Calu3 (cell line): Measurements from ENCODE around the gene PSMC3. TPM values are rescaled to one million over a fixed set of nuclear protein-coding genes. Genes with fewer than 3 reads are reported as not detected.

ENCODE experiments used
- BruUV-seq: library from RNA; stranded (reverse); fragments of 400-500 nt; replicated peaks from 2 replicates; lab custom pipeline; 2021; lab: Mats Ljungman, UMichigan
- CTCF ChIA-PET: fragments of 300-600 bp; sonication (Branson Sonifier 250); formaldehyde crosslinking; loops from one replicate; lab custom pipeline; 2022; ENCODE audit warnings: antibody characterized with exemption; lab: Charles Lee
- DNase-seq: peaks from one replicate; pipeline ENCODE4 v3.0.0; 2022
- H3K27ac Mint-ChIP-seq: one replicate; pipeline ENCODE4 v1.8.0; 2022; ENCODE audit warnings: mixed read lengths; ENCODE audit not compliant: unreplicated experiment
- H3K27me3 Mint-ChIP-seq: one replicate; pipeline ENCODE4 v1.8.0; 2022; ENCODE audit warnings: mixed read lengths; ENCODE audit not compliant: unreplicated experiment
- H3K36me3 Mint-ChIP-seq: one replicate; pipeline ENCODE4 v1.8.0; 2022; ENCODE audit warnings: mild to moderate bottlenecking, moderate library complexity, mixed read lengths; ENCODE audit not compliant: insufficient read depth, unreplicated experiment
- H3K4me1 Mint-ChIP-seq: one replicate; pipeline ENCODE4 v1.8.0; 2022; ENCODE audit warnings: mild to moderate bottlenecking, low read depth, mixed read lengths; ENCODE audit not compliant: unreplicated experiment
- H3K4me3 Mint-ChIP-seq: one replicate; pipeline ENCODE4 v1.8.0; 2022; ENCODE audit warnings: mild to moderate bottlenecking, low read depth, moderate library complexity, mixed read lengths; ENCODE audit not compliant: unreplicated experiment
- H3K9me3 Mint-ChIP-seq: one replicate; pipeline ENCODE4 v1.8.0; 2022; ENCODE audit warnings: low read depth, mixed read lengths; ENCODE audit not compliant: unreplicated experiment
- CTCF ChIP-seq: fragments of 200-600 bp; IDR thresholded peaks from one replicate; pipeline ENCODE4 v1.8.0; 2022; ENCODE audit warnings: antibody characterized with exemption; ENCODE audit not compliant: unreplicated experiment
- intact Hi-C: fragments of 100-400 bp; cut with micrococcal nuclease; formaldehyde crosslinking; loops from one replicate; pipeline ENCODE4 v1.10.0; 2022; ENCODE audit not compliant: unreplicated experiment
- total RNA-seq: library from RNA; stranded (reverse); gene quantifications from 2 replicates; pipeline ENCODE4 v1.2.3, GENCODE V29; 2022

The PSMC3 gene
- total RNA-seq, 1 experiment from 2014 or later: 173 TPM

- no peaks in the 10 kb centered on the region for H3K27me3 Mint-ChIP-seq
- TF ChIP-seq CTCF: no peak
- no peak overlapping the region for H3K4me3 Mint-ChIP-seq
- no TSS peak for BruUV-seq
- no peaks in the 10 kb centered on the region for H3K4me1 Mint-ChIP-seq
- CTCF ChIA-PET: no interaction called here
- no peak for DNase-seq
- intact Hi-C loops: no loop called here
- no peak overlapping the region for H3K27ac Mint-ChIP-seq
- H3K9me3 Mint-ChIP-seq: no peaks in the 10 kb centered on the region
- no peaks in the 10 kb centered on the region for H3K36me3 Mint-ChIP-seq
These were observed 50.6 kb downstream of the PSMC3 start for GRCh38 chr11:47375546-47376085.

- CTCF ChIA-PET: interaction anchor here (1.0 to 1.2 kb wide), 3 partner anchors 33 to 205 kb away, joined by 4 to 6 read pairs (median 5); partner anchors contain the start of gene PSMC3
- DNase-seq: no peak
- no TSS peak for BruUV-seq
These were observed 51.2 kb downstream of the PSMC3 start for GRCh38 chr11:47375020-47375419.

GRCh38 chr11:47374720-47375019 lies 51.6 kb downstream of the PSMC3 start:
- Mint-ChIP-seq H3K9me3 (no peaks in the 10 kb centered on the region), H3K4me3 (no peak overlapping the region), H3K4me1 (no peaks in the 10 kb centered on the region), H3K27ac (no peak overlapping the region), H3K36me3 (no peaks in the 10 kb centered on the region), H3K27me3 (peaks cover 5% of the 10 kb centered on the region)
- DNase-seq: no peak
- BruUV-seq: no TSS peak
- TF ChIP-seq CTCF: no peak
- intact Hi-C loops: loop anchor here (5.0 kb wide), 2 partner anchors 33 to 78 kb away; partner anchors contain the start of gene SLC39A13
- CTCF ChIA-PET: interaction anchor here (1.0 to 1.2 kb wide), 3 partner anchors 33 to 205 kb away, joined by 4 to 6 read pairs (median 5); partner anchors contain the start of gene PSMC3

More at GRCh38 chr11:47375020-47375419, 51.2 kb downstream of the PSMC3 start:
- no peak overlapping the region for H3K4me3 Mint-ChIP-seq
- no peak overlapping the region for H3K27ac Mint-ChIP-seq
- H3K27me3 Mint-ChIP-seq: peaks cover 2% of the 10 kb centered on the region
- TF ChIP-seq CTCF: no peak
- H3K4me1 Mint-ChIP-seq: no peaks in the 10 kb centered on the region
- intact Hi-C loops: no loop called here
- no peaks in the 10 kb centered on the region for H3K36me3 Mint-ChIP-seq
- no peaks in the 10 kb centered on the region for H3K9me3 Mint-ChIP-seq

GRCh38 chr11:47373876-47374719 lies 52.1 kb downstream of the PSMC3 start:
- peak; percentile 89 for DNase-seq
- peaks cover 11% of the 10 kb centered on the region for H3K27me3 Mint-ChIP-seq
- TF ChIP-seq CTCF: peak; percentile 91
- H3K36me3 Mint-ChIP-seq: no peaks in the 10 kb centered on the region
- no peaks in the 10 kb centered on the region for H3K4me1 Mint-ChIP-seq
- no peaks in the 10 kb centered on the region for H3K9me3 Mint-ChIP-seq
- CTCF ChIA-PET: interaction anchor here (1.0 to 1.3 kb wide), 4 partner anchors 34 to 206 kb away, joined by 4 to 6 read pairs (median 5); partner anchors contain the start of gene PSMC3
- intact Hi-C loops: loop anchor here (5.0 kb wide), 2 partner anchors 33 to 78 kb away; partner anchors contain the start of gene SLC39A13
- no TSS peak for BruUV-seq
- H3K27ac Mint-ChIP-seq: no peak overlapping the region
- no peak overlapping the region for H3K4me3 Mint-ChIP-seq
